PFSK-1 (cell line): ENCODE measurements around the gene CDH24.

ENCODE experiments used
- FOXP2 ChIP-seq: optimal IDR thresholded peaks from 2 replicates; pipeline ENCODE3; 2011; ENCODE audit warnings: borderline replicate concordance, control low read depth, inconsistent platforms; ENCODE audit not compliant: insufficient read depth; ENCODE audit errors: extremely low read length, extremely low read depth
- POLR2AphosphoS5 ChIP-seq: IDR thresholded peaks from 2 replicates; pipeline ENCODE4 v1.6.1; 2012; ENCODE audit warnings: low read depth, mild to moderate bottlenecking, control low read depth, low read length, moderate library complexity
- SIN3A ChIP-seq: IDR thresholded peaks from 2 replicates; pipeline ENCODE4 v1.6.1; 2012; ENCODE audit warnings: mild to moderate bottlenecking, low read length, moderate library complexity, borderline replicate concordance; ENCODE audit not compliant: insufficient read depth
- TAF1 ChIP-seq: IDR thresholded peaks from 2 replicates; pipeline ENCODE4 v1.6.1; 2012; ENCODE audit warnings: low read length, control low read depth, borderline replicate concordance; ENCODE audit not compliant: insufficient read depth
- TF ChIP-seq, protein P1 (sequence below), 2 experiments: IDR thresholded peaks; 2 replicates each; pipeline versions ENCODE4 v1.6.1 to v1.8.0; 2011 to 2012; ENCODE audit warnings: low read depth in 2 of 2, low read length in 2 of 2, control low read depth in 1 of 2, inconsistent platforms in 1 of 2, mild to moderate bottlenecking in 1 of 2, moderate library complexity in 1 of 2; ENCODE audit not compliant: insufficient read depth in 1 of 2

Gene CDH24

GRCh38 chr14:23071921-23072539 lies 14.7 kb upstream of the CDH24 start:
- TF ChIP-seq SIN3A (no peak), POLR2AphosphoS5 (no peak), TAF1 (no peak), FOXP2 (no peak)
- TF ChIP-seq, protein P1, sequence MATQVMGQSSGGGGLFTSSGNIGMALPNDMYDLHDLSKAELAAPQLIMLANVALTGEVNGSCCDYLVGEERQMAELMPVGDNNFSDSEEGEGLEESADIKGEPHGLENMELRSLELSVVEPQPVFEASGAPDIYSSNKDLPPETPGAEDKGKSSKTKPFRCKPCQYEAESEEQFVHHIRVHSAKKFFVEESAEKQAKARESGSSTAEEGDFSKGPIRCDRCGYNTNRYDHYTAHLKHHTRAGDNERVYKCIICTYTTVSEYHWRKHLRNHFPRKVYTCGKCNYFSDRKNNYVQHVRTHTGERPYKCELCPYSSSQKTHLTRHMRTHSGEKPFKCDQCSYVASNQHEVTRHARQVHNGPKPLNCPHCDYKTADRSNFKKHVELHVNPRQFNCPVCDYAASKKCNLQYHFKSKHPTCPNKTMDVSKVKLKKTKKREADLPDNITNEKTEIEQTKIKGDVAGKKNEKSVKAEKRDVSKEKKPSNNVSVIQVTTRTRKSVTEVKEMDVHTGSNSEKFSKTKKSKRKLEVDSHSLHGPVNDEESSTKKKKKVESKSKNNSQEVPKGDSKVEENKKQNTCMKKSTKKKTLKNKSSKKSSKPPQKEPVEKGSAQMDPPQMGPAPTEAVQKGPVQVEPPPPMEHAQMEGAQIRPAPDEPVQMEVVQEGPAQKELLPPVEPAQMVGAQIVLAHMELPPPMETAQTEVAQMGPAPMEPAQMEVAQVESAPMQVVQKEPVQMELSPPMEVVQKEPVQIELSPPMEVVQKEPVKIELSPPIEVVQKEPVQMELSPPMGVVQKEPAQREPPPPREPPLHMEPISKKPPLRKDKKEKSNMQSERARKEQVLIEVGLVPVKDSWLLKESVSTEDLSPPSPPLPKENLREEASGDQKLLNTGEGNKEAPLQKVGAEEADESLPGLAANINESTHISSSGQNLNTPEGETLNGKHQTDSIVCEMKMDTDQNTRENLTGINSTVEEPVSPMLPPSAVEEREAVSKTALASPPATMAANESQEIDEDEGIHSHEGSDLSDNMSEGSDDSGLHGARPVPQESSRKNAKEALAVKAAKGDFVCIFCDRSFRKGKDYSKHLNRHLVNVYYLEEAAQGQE (IDR thresholded peaks at IDR 0.05; ENCODE audit: insufficient read depth in 1 of 2, low read depth in 2 of 2, low read length in 2 of 2) = no peak

- peak; percentile 90; the same call in 1 of the 2 replicates for TF ChIP-seq TAF1
- TF ChIP-seq SIN3A = 0 out of 2 replicates have a peak, but pooled peaks have one; percentile 43
- TF ChIP-seq FOXP2 = no peak
- TF ChIP-seq, protein P1 (IDR thresholded peaks at IDR 0.05; ENCODE audit: insufficient read depth in 1 of 2, low read depth in 2 of 2, low read length in 2 of 2) = no peak
- TF ChIP-seq POLR2AphosphoS5 = peak; percentile 80
Observed at GRCh38 chr14:23071244-23071920, 14.1 kb upstream of the CDH24 start.

- no peak for TF ChIP-seq TAF1
- TF ChIP-seq SIN3A = no peak
- no peak for TF ChIP-seq FOXP2
- TF ChIP-seq, protein P1 (IDR thresholded peaks at IDR 0.05; ENCODE audit: insufficient read depth in 1 of 2, low read depth in 2 of 2, low read length in 2 of 2) = no peak
- TF ChIP-seq POLR2AphosphoS5 = no peak
Observed at GRCh38 chr14:23070262-23071129, 13.2 kb upstream of the CDH24 start.

DNA sequence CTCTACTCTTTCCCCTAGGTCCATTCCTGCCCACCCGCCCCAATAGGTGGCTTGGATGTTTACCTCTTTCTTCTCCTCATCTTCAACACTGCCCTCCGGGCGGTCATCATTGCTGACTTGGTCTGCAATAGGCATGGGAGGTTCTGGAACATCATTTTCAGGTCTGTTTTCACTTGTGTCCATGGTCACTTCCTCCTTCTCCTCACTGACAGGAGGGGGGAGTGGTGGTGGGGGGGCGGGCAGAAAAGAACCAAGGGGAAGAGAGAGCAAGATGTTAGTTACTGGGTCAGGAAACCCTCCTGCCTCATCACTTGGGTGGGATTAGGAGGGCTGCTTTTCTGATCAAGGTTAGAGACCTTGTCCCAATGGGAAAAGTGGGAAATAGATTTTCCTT lies 12.1 kb upstream of the CDH24 start:
- TF ChIP-seq POLR2AphosphoS5 (no peak), TAF1 (no peak), FOXP2 (no peak), SIN3A (no peak)
- TF ChIP-seq, protein P1 (IDR thresholded peaks at IDR 0.05; ENCODE audit: insufficient read depth in 1 of 2, low read depth in 2 of 2, low read length in 2 of 2) = no peak
